HepG2 (cell line): Measurements from ENCODE around the gene SLC10A1. TPM values are rescaled to one million over a fixed set of nuclear protein-coding genes. Genes with fewer than 3 reads are reported as not detected.

Experiments
- ATAC-seq: fragments of 200-7000 bp; cut with Tn5 transposase; 3 replicates; pipeline ENCODE4 v1.9.1; 2020; ENCODE audit warnings: mild to moderate bottlenecking, moderate library complexity
- BruUV-seq: library from RNA; stranded (reverse); fragments of 400-500 nt; replicated peaks from 2 replicates; lab custom pipeline; 2021; lab: Mats Ljungman, UMichigan
- CTCF ChIA-PET: fragments of 300-600 bp; formaldehyde crosslinking; extraction: SDS; loops from one replicate; lab custom pipeline; 2021; ENCODE audit warnings: low total read pairs, inconsistent platforms, low intra/inter-chr PET ratio; lab: Yijun Ruan, JAX
- POLR2A ChIA-PET: fragments of 350-600 bp; sonication (Branson Sonifier 250); formaldehyde crosslinking; loops from one replicate; lab custom pipeline; 2020; ENCODE audit warnings: antibody characterized with exemption, inconsistent platforms; lab: Yijun Ruan, JAX
- DNase-seq: peaks from one replicate; pipeline ENCODE4 v3.0.0-alpha.2; 2015; ENCODE audit warnings: low spot score
- FAIRE-seq: peaks from 3 replicates; lab custom pipeline; 2011; peaks lifted over from hg19 to GRCh38; lab: Jason Lieb, UNC
- H2AFZ ChIP-seq: one replicate; pipeline ENCODE4 v1.6.1; 2011; ENCODE audit warnings: low read length, inconsistent platforms
- H3K27ac ChIP-seq: fragments of 300-600 bp; 3 replicates; pipeline ENCODE4 v1.8.0; 2011; ENCODE audit warnings: mixed run types, mild to moderate bottlenecking, mixed read lengths, low read length, inconsistent platforms; ENCODE audit not compliant: insufficient read depth; ENCODE audit errors: extremely low read length
- H3K27me3 ChIP-seq, 2 experiments: fragments of 200-600 bp in 1 of 2; 2 replicates in 1 of 2; 3 replicates in 1 of 2; pipeline versions ENCODE4 v1.6.0 to v1.8.0; 2011; ENCODE audit warnings: low read length in 2 of 2, mild to moderate bottlenecking in 2 of 2, moderate library complexity in 2 of 2, inconsistent platforms in 1 of 2; ENCODE audit not compliant: insufficient read depth in 2 of 2, control insufficient read depth in 1 of 2
- H3K36me3 ChIP-seq, 2 experiments: fragments of 200-600 bp in 1 of 2; replicated peaks in 1 of 2; 2 replicates in 1 of 2; 3 replicates in 1 of 2; pipeline versions ENCODE4 v1.5.1 to v1.8.0; 2011; ENCODE audit warnings: low read length in 2 of 2, inconsistent platforms in 1 of 2; ENCODE audit not compliant: insufficient read depth in 2 of 2, control insufficient read depth in 1 of 2
- H3K4me1 ChIP-seq: 2 replicates; pipeline ENCODE4 v1.5.1; 2012; ENCODE audit warnings: low read length, inconsistent platforms; ENCODE audit not compliant: insufficient read depth
- H3K4me2 ChIP-seq: 2 replicates; pipeline ENCODE4 v1.6.0; 2011; ENCODE audit warnings: low read depth, low read length, inconsistent platforms
- H3K4me3 ChIP-seq, 3 experiments: fragments of 200-600 bp in 1 of 3; sonication (generic), shearing (Covaris generic) in 1 of 3; replicated peaks in 1 of 3; 2 replicates each; pipeline ENCODE4 v1.5.1; 2011 to 2016; ENCODE audit warnings: low read length in 3 of 3, inconsistent platforms in 2 of 3, low read depth in 2 of 3, mild to moderate bottlenecking in 2 of 3, control low read depth in 1 of 3, mixed read lengths in 1 of 3; ENCODE audit not compliant: insufficient read depth in 1 of 3
- H3K79me2 ChIP-seq: one replicate; pipeline ENCODE4 v1.6.1; 2011; ENCODE audit warnings: low read length, inconsistent platforms; ENCODE audit not compliant: insufficient read depth
- H3K9ac ChIP-seq: 2 replicates; pipeline ENCODE4 v1.6.0; 2011; ENCODE audit warnings: mild to moderate bottlenecking, low read depth, low read length, inconsistent platforms; ENCODE audit not compliant: insufficient read depth
- H3K9me3 ChIP-seq: 2 replicates; pipeline ENCODE4 v1.5.1; 2012; ENCODE audit warnings: mild to moderate bottlenecking, low read length
- H4K20me1 ChIP-seq: 2 replicates; pipeline ENCODE4 v1.6.0; 2011; ENCODE audit warnings: inconsistent platforms, mild to moderate bottlenecking, low read length, moderate library complexity; ENCODE audit not compliant: insufficient read depth
- ESRRA ChIP-seq: sonication (generic); formaldehyde crosslinking; IDR thresholded peaks from 2 replicates; pipeline ENCODE4 v1.5.1; 2020; ENCODE audit warnings: mild to moderate bottlenecking, low read depth, missing genetic modification reagents
- ETV5 ChIP-seq: IDR thresholded peaks from 2 replicates; pipeline ENCODE4 v1.6.1; 2018; ENCODE audit warnings: missing biosample characterization, missing genetic modification reagents, inconsistent platforms, borderline replicate concordance
- GZF1 ChIP-seq: sonication (generic); formaldehyde crosslinking; IDR thresholded peaks from 2 replicates; pipeline ENCODE4 v1.5.1; 2020; ENCODE audit warnings: mild to moderate bottlenecking, missing genetic modification reagents
- HNF4A ChIP-seq: sonication (generic); formaldehyde crosslinking; IDR thresholded peaks from 2 replicates; pipeline ENCODE4 v1.4.0; 2020; ENCODE audit warnings: missing genetic modification reagents
- HNF4G ChIP-seq, 2 experiments: sonication (generic) in 1 of 2; formaldehyde crosslinking in 1 of 2; IDR thresholded peaks; 2 replicates each; pipeline versions ENCODE4 v1.4.0 to v1.6.1; 2011 to 2020; ENCODE audit warnings: borderline replicate concordance in 2 of 2, low read depth in 2 of 2, mild to moderate bottlenecking in 2 of 2, low read length in 1 of 2, missing genetic modification reagents in 1 of 2, moderate library complexity in 1 of 2
- NR2F1 ChIP-seq, 2 experiments: fragments of 450-650 bp in 1 of 2; formaldehyde crosslinking in 1 of 2; IDR thresholded peaks; 2 replicates each; pipeline versions ENCODE4 v1.5.0 to v1.6.1; 2016 to 2020; ENCODE audit warnings: mild to moderate bottlenecking in 1 of 2, missing compliant biosample characterization in 1 of 2, missing genetic modification reagents in 1 of 2, moderate library complexity in 1 of 2
- NR2F6 ChIP-seq, 2 experiments: IDR thresholded peaks; 2 replicates each; pipeline ENCODE4 v1.6.1; 2016; ENCODE audit warnings: antibody characterized with exemption in 1 of 2, mild to moderate bottlenecking in 1 of 2
- RARA ChIP-seq: IDR thresholded peaks from 2 replicates; pipeline ENCODE4 v1.6.1; 2016; ENCODE audit warnings: missing genetic modification reagents, missing compliant biosample characterization
- SSRP1 ChIP-seq: IDR thresholded peaks from 2 replicates; pipeline ENCODE4 v1.6.1; 2016; ENCODE audit warnings: control low read depth
- ZMYM4 ChIP-seq: sonication (generic); formaldehyde crosslinking; IDR thresholded peaks from 2 replicates; pipeline ENCODE4 v1.8.1; 2023; ENCODE audit warnings: mild to moderate bottlenecking, missing genetic modification reagents
- ZNF501 ChIP-seq: sonication (generic); formaldehyde crosslinking; IDR thresholded peaks from 2 replicates; pipeline ENCODE4 v1.5.1; 2020; ENCODE audit warnings: mild to moderate bottlenecking, moderate library complexity, missing genetic modification reagents
- ZNF616 ChIP-seq: sonication (generic); formaldehyde crosslinking; IDR thresholded peaks from 2 replicates; pipeline ENCODE4 v1.5.0; 2020; ENCODE audit warnings: low read depth, mild to moderate bottlenecking, missing genetic modification reagents
- WGBS: methylation state at CpG from one replicate; pipeline ENCODE4 v1.1.6; 2017; ENCODE audit warnings: low lambda C conversion rate; 5-methylcytosine and 5-hydroxymethylcytosine counted together
- in situ Hi-C: cut with HindIII; loops from 2 replicates; pipeline ENCODE4 v1.10.0; 2017; ENCODE audit warnings: low pct_unique_long_range_greater_than_20kb; ENCODE audit not compliant: extremely low pct_ligation_motif_present
- intact Hi-C: fragments of 100-400 bp; cut with micrococcal nuclease; formaldehyde crosslinking; loops from one replicate; pipeline ENCODE4 v1.10.0; 2022; ENCODE audit not compliant: unreplicated experiment
- polyA plus RNA-seq, 8 experiments: library from polyadenylated mRNA; depleted of rRNA in 3 of 8; stranded (reverse) in 7 of 8; unstranded in 1 of 8; fragments of >200 nt; fragmentation: Illumina TruSeq in 4 of 8; extraction: Trizol in 4 of 8; gene quantifications; 2 replicates each; pipeline versions ENCODE4 v1.2.1 to v1.2.3, GENCODE V29; 2011 to 2016; ENCODE audit warnings: low read depth in 4 of 8, missing spikeins in 1 of 8, mixed read lengths in 1 of 8; ENCODE audit not compliant: insufficient read depth in 1 of 8
- total RNA-seq, 5 experiments: library from RNA; depleted of rRNA; stranded (reverse); fragments of >200 nt; fragmentation: Illumina TruSeq; extraction: Trizol; gene quantifications; 2 replicates each; pipeline ENCODE4 v1.2.3, GENCODE V29; 2016; ENCODE audit warnings: low read depth in 1 of 5

Gene SLC10A1
- total and polyA plus RNA-seq, 2 of the 13 experiments (the other 11 are each of a cell fraction or from before 2014, with no cell fraction given) = 0.17 TPM; not detected in 1

DNA sequence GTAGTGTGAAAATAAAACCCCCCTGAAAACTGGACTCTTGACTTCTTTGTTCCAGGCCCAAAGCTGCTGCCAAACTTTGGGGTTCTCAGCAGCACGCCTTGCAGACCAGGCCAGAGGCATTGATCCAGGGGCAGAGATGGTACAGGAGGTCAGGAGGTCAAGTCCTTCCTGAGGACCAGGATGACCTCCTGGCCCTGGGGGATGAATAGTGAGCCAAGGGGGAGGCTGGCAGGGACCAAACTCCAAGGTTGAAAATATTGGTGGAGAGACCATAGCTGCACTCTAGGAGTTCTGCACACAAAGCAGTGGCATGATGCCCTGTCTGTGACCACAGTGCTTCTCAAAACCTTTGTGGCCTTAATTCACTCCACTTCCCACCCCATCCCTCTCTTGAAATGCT lies 12.1 kb downstream of the SLC10A1 start:
- 100% methylated on average over 1 of the region's 1 CpG for WGBS
- Histone ChIP-seq H3K4me3 (no peak overlapping the region), H3K27ac (no peak overlapping the region), H3K4me1 (peaks cover 30% of the 10 kb centered on the region), H3K9ac (no peak overlapping the region), H3K9me3 (no peaks in the 10 kb centered on the region), H3K27me3 (no peaks in the 10 kb centered on the region), H2AFZ (no peak overlapping the region), H3K4me2 (no peak overlapping the region), H3K36me3 (no peaks in the 10 kb centered on the region; a peak in 1 of 5 replicates), H4K20me1 (no peaks in the 10 kb centered on the region), H3K79me2 (no peaks in the 10 kb centered on the region)
- no TSS peak for BruUV-seq
- ChIA-PET CTCF (no interaction called here), POLR2A (interaction anchor here (0.9 to 1.8 kb wide), 2 partner anchors 8 to 18 kb away, joined by 3 to 6 read pairs; partner anchors contain the start of gene SRSF5)
- ATAC-seq = peak; percentile 8
- no peak for FAIRE-seq
- TF ChIP-seq ZNF501 (CRISPR knock-in tag) (no peak), HNF4A (peak; percentile 22; the same call in 1 of the 2 replicates), NR2F6 (IDR thresholded peaks at IDR 0.05) (peak; percentile 63; the same call in 1 of the 2 replicates), NR2F6 (CRISPR knock-in tag; IDR thresholded peaks at IDR 0.05) (peak; percentile 45), ESRRA (CRISPR knock-in tag) (peak; percentile 33; the same call in 1 of the 2 replicates), NR2F1 (CRISPR knock-in tag; IDR thresholded peaks at IDR 0.05) (peak; percentile 23 to 45; a peak in 1 of 4 replicates), RARA (CRISPR knock-in tag) (peak; percentile 34; the same call in 1 of the 2 replicates), SSRP1 (CRISPR knock-in tag) (no peak), ETV5 (CRISPR knock-in tag) (no peak), ZNF616 (CRISPR knock-in tag) (no peak), HNF4G (IDR thresholded peaks at IDR 0.05; ENCODE audit: borderline replicate concordance, low read depth, low read length) (0 out of 2 replicates have a peak, but pooled peaks have one; percentile 17), HNF4G (CRISPR knock-in tag; IDR thresholded peaks at IDR 0.05; ENCODE audit: borderline replicate concordance, low read depth) (no peak), GZF1 (no peak), ZMYM4 (0 out of 2 replicates have a peak, but pooled peaks have one; percentile 15)
- in situ Hi-C loops (no loop called here), intact Hi-C loops (no loop called here)
- no peak for DNase-seq
